ENCODE results near the gene FSD1L.

Gene FSD1L

GRCh38 chr9:105497704-105498103 is 49.9 kb downstream of the FSD1L start:
- H3K27me3 ChIP-seq (replicated peaks; ENCODE audit: insufficient read depth, low read length) = no peaks in the 10 kb centered on the region
- no peaks in the 10 kb centered on the region for H4K20me1 ChIP-seq (ENCODE audit: insufficient read depth, low read length)
- no peaks in the 10 kb centered on the region for H3K79me2 ChIP-seq (ENCODE audit: low read length)
- no peak for DNase-seq
- no peak overlapping the region for H3K27ac ChIP-seq (ENCODE audit: low read length)
- H3K4me1 ChIP-seq (ENCODE audit: low read length) = peaks cover 15% of the 10 kb centered on the region
- TF ChIP-seq CTCF (IDR thresholded peaks at IDR 0.05; ENCODE audit: low read length) (no peak), EZH2 (optimal IDR thresholded peaks at IDR 0.05; ENCODE audit: low read depth, low read length) (no peak), EZH2phosphoT487 (IDR thresholded peaks at IDR 0.05; ENCODE audit: low read length) (no peak)
- H3K9me3 ChIP-seq (replicated peaks; ENCODE audit: insufficient read depth, low read length) = no peaks in the 10 kb centered on the region
- H3K36me3 ChIP-seq (replicated peaks; ENCODE audit: insufficient read depth, low read length) = no peaks in the 10 kb centered on the region
- H3K4me2 ChIP-seq (ENCODE audit: low read depth, low read length) = no peak overlapping the region
- H2AFZ ChIP-seq (ENCODE audit: low read length) = no peak overlapping the region
- no peaks in the 10 kb centered on the region for H3K9me2 ChIP-seq (replicated peaks; ENCODE audit: insufficient read depth, low read length)
- no peak overlapping the region for H3K9ac ChIP-seq (ENCODE audit: low read length)
- H3F3A ChIP-seq (ENCODE audit: insufficient read depth, low read length) = peaks cover 9% of the 10 kb centered on the region; the same call in 1 of the 2 replicates
- H3K4me3 ChIP-seq (ENCODE audit: low read length) = no peak overlapping the region

- H3K9ac ChIP-seq (ENCODE audit: low read length) = no peak overlapping the region
Observed at GRCh38 chr9:105500108-105500766, 52.4 kb downstream of the FSD1L start.

GRCh38 chr9:105501414-105501813 is 53.6 kb downstream of the FSD1L start:
- Histone ChIP-seq H3K79me2 (ENCODE audit: low read length) (no peaks in the 10 kb centered on the region), H3K36me3 (replicated peaks; ENCODE audit: insufficient read depth, low read length) (no peaks in the 10 kb centered on the region), H3K4me1 (ENCODE audit: low read length) (peaks cover 29% of the 10 kb centered on the region), H2AFZ (ENCODE audit: low read length) (no peak overlapping the region), H3F3A (ENCODE audit: insufficient read depth, low read length) (peaks cover 9% of the 10 kb centered on the region; the same call in 1 of the 2 replicates), H3K4me3 (ENCODE audit: low read length) (no peak overlapping the region), H3K9me2 (replicated peaks; ENCODE audit: insufficient read depth, low read length) (no peaks in the 10 kb centered on the region), H3K4me2 (ENCODE audit: low read depth, low read length) (no peak overlapping the region), H4K20me1 (ENCODE audit: insufficient read depth, low read length) (no peaks in the 10 kb centered on the region), H3K9me3 (replicated peaks; ENCODE audit: insufficient read depth, low read length) (no peaks in the 10 kb centered on the region), H3K27ac (ENCODE audit: low read length) (no peak overlapping the region), H3K27me3 (replicated peaks; ENCODE audit: insufficient read depth, low read length) (no peaks in the 10 kb centered on the region), H3K9ac (ENCODE audit: low read length) (no peak overlapping the region)
- DNase-seq = no peak
- TF ChIP-seq CTCF (IDR thresholded peaks at IDR 0.05; ENCODE audit: low read length) (no peak), EZH2phosphoT487 (IDR thresholded peaks at IDR 0.05; ENCODE audit: low read length) (no peak), EZH2 (optimal IDR thresholded peaks at IDR 0.05; ENCODE audit: low read depth, low read length) (no peak)

More at GRCh38 chr9:105500108-105500766, 52.4 kb downstream of the FSD1L start:
- Histone ChIP-seq H3K27me3 (replicated peaks; ENCODE audit: insufficient read depth, low read length) (no peaks in the 10 kb centered on the region), H3K9me3 (replicated peaks; ENCODE audit: insufficient read depth, low read length) (no peaks in the 10 kb centered on the region), H3K27ac (ENCODE audit: low read length) (peak overlapping the region; percentile 27; the same call in 1 of the 2 replicates), H3F3A (ENCODE audit: insufficient read depth, low read length) (peaks cover 9% of the 10 kb centered on the region; the same call in 1 of the 2 replicates), H3K4me2 (ENCODE audit: low read depth, low read length) (peak overlapping the region; percentile 41), H3K4me1 (ENCODE audit: low read length) (peaks cover 29% of the 10 kb centered on the region), H3K79me2 (ENCODE audit: low read length) (no peaks in the 10 kb centered on the region), H3K9me2 (replicated peaks; ENCODE audit: insufficient read depth, low read length) (no peaks in the 10 kb centered on the region), H3K4me3 (ENCODE audit: low read length) (peak overlapping the region; percentile 3; the same call in 1 of the 2 replicates), H3K36me3 (replicated peaks; ENCODE audit: insufficient read depth, low read length) (no peaks in the 10 kb centered on the region), H2AFZ (ENCODE audit: low read length) (no peak overlapping the region), H4K20me1 (ENCODE audit: insufficient read depth, low read length) (no peaks in the 10 kb centered on the region)
- TF ChIP-seq CTCF (IDR thresholded peaks at IDR 0.05; ENCODE audit: low read length) (no peak), EZH2 (optimal IDR thresholded peaks at IDR 0.05; ENCODE audit: low read depth, low read length) (no peak), EZH2phosphoT487 (IDR thresholded peaks at IDR 0.05; ENCODE audit: low read length) (no peak)
- peak; percentile 58 for DNase-seq
